K562 (cell line): ENCODE results near the gene MEGF11. TPM values are rescaled to one million over a fixed set of nuclear protein-coding genes. Genes with fewer than 3 reads are reported as not detected.

Experiments used
- ATAC-seq: fragments of 200-7000 bp; cut with Tn5 transposase; 3 replicates; pipeline ENCODE4 v1.9.1; 2020; ENCODE audit warnings: moderate library complexity
- BruUV-seq: library from RNA; stranded (reverse); fragments of 400-500 nt; replicated peaks from 2 replicates; lab custom pipeline; 2021; lab: Mats Ljungman, UMichigan
- CTCF ChIA-PET: fragments of 300-600 bp; formaldehyde crosslinking; extraction: SDS; loops from one replicate; lab custom pipeline; 2021; ENCODE audit warnings: low intra/inter-chr PET ratio; lab: Yijun Ruan, JAX
- POLR2A ChIA-PET: fragments of 300-600, 350-650 bp; sonication (Branson Sonifier 250); formaldehyde crosslinking; extraction: SDS; loops from one replicate; lab custom pipeline; 2021; ENCODE audit warnings: antibody characterized with exemption, inconsistent platforms; lab: Yijun Ruan, JAX
- DNase-seq, 4 experiments: peaks; one replicate each; pipeline versions ENCODE4 v3.0.0 to v3.0.0-alpha.2; 2011 to 2018; ENCODE audit warnings: low spot score in 3 of 4, mixed read lengths in 3 of 4; ENCODE audit errors: extremely low read depth in 1 of 4
- FAIRE-seq: peaks from 2 replicates; lab custom pipeline; 2011; peaks lifted over from hg19 to GRCh38; lab: Jason Lieb, UNC
- H2AFZ ChIP-seq: 2 replicates; pipeline ENCODE4 v1.6.0; 2011; ENCODE audit warnings: low read depth, low read length, control low read depth, inconsistent platforms
- H3K27ac ChIP-seq: fragments of 200-600 bp; 3 replicates; pipeline ENCODE4 v1.8.0; 2011; ENCODE audit warnings: low read depth, mild to moderate bottlenecking, control low read depth, inconsistent platforms, low read length, moderate library complexity, mixed read lengths; ENCODE audit errors: extremely low read depth
- H3K27me3 ChIP-seq, 2 experiments: fragments of 300-600 bp in 1 of 2; 2 replicates in 1 of 2; 3 replicates in 1 of 2; pipeline versions ENCODE4 v1.6.0 to v1.8.0; 2011; ENCODE audit warnings: inconsistent platforms in 2 of 2, low read length in 2 of 2, mild to moderate bottlenecking in 1 of 2, mixed read lengths in 1 of 2, moderate library complexity in 1 of 2; ENCODE audit not compliant: control insufficient read depth in 2 of 2, insufficient read depth in 2 of 2
- H3K36me3 ChIP-seq: fragments of 300-600 bp; 3 replicates; pipeline ENCODE4 v1.8.0; 2011; ENCODE audit warnings: mild to moderate bottlenecking, low read length, inconsistent platforms; ENCODE audit not compliant: control insufficient read depth, insufficient read depth
- H3K4me1 ChIP-seq, 2 experiments: fragments of 200-600 bp in 1 of 2; replicated peaks in 1 of 2; 2 replicates in 1 of 2; 3 replicates in 1 of 2; pipeline versions ENCODE4 v1.5.1 to v1.8.0; 2011; ENCODE audit warnings: inconsistent platforms in 2 of 2, low read length in 2 of 2, mild to moderate bottlenecking in 1 of 2, mixed read lengths in 1 of 2, moderate library complexity in 1 of 2; ENCODE audit not compliant: control insufficient read depth in 2 of 2, insufficient read depth in 2 of 2
- H3K4me2 ChIP-seq: 2 replicates; pipeline ENCODE4 v1.6.1; 2011; ENCODE audit warnings: low read length, control low read depth, inconsistent platforms, mixed read lengths; ENCODE audit not compliant: insufficient read depth
- H3K4me3 ChIP-seq: fragments of 200-600 bp; sonication (generic), shearing (Covaris generic); 2 replicates; pipeline ENCODE4 v1.5.1; 2016; ENCODE audit warnings: control low read depth, inconsistent platforms
- H3K79me2 ChIP-seq: fragments of 200-600 bp; 3 replicates; pipeline ENCODE4 v1.8.0; 2011; ENCODE audit warnings: low read length, inconsistent platforms; ENCODE audit not compliant: control insufficient read depth, insufficient read depth
- H3K9ac ChIP-seq, 2 experiments: 2 replicates each; pipeline versions ENCODE4 v1.6.0 to v1.6.1; 2011; ENCODE audit warnings: low read depth in 2 of 2, low read length in 2 of 2, control low read depth in 1 of 2, inconsistent platforms in 1 of 2, mild to moderate bottlenecking in 1 of 2, mixed read lengths in 1 of 2; ENCODE audit not compliant: insufficient read depth in 1 of 2
- H3K9me1 ChIP-seq: one replicate; pipeline ENCODE4 v1.6.0; 2011; ENCODE audit warnings: inconsistent platforms, mild to moderate bottlenecking, low read length, moderate library complexity; ENCODE audit not compliant: control insufficient read depth, insufficient read depth
- H3K9me3 ChIP-seq: replicated peaks from 2 replicates; pipeline ENCODE4 v1.5.1; 2011; ENCODE audit warnings: low read depth, low read length, inconsistent platforms; ENCODE audit not compliant: control insufficient read depth, insufficient read depth
- H4K20me1 ChIP-seq: replicated peaks from 2 replicates; pipeline ENCODE4 v1.6.1; 2011; ENCODE audit warnings: low read length, inconsistent platforms, mixed read lengths; ENCODE audit not compliant: control insufficient read depth, insufficient read depth
- ELF4 ChIP-seq: fragments of 450-650 bp; formaldehyde crosslinking; IDR thresholded peaks from 2 replicates; pipeline ENCODE4 v1.4.0; 2022; ENCODE audit warnings: missing genetic modification characterization
- GABPA ChIP-seq: fragments of 200-800 bp; sonication (Bioruptor generic); conservative IDR thresholded peaks from 2 replicates; pipeline ENCODE4 v1.6.1; 2016; ENCODE audit warnings: low read depth, missing genetic modification characterization, missing compliant biosample characterization
- ZFP30 ChIP-seq: fragments of 250-450 bp; sonication (Bioruptor Pico); IDR thresholded peaks from 2 replicates; pipeline ENCODE4 v1.8.0; 2022; ENCODE audit warnings: moderate library complexity, mild to moderate bottlenecking, inconsistent platforms, borderline replicate concordance
- ZNF3 ChIP-seq: fragments of 250-450 bp; sonication (Bioruptor Pico); IDR thresholded peaks from 2 replicates; pipeline ENCODE4 v1.5.0; 2021; ENCODE audit warnings: mild to moderate bottlenecking, moderate library complexity
- ZNF551 ChIP-seq: fragments of 250-450 bp; sonication (Bioruptor Pico); IDR thresholded peaks from 2 replicates; pipeline ENCODE4 v1.5.0; 2021; ENCODE audit warnings: mild to moderate bottlenecking, moderate library complexity
- WGBS: fragments of 100-300 bp; shearing (Covaris generic); methylation state at CpG from one replicate; pipeline ENCODE4 v1.1.6; 2016; ENCODE audit warnings: low coverage, mixed read lengths; ENCODE audit not compliant: insufficient coverage; ENCODE audit errors: missing lambda C conversion rate; 5-methylcytosine and 5-hydroxymethylcytosine counted together
- in situ Hi-C: fragments of 300-500 bp; cut with MboI; formaldehyde crosslinking; loops from 4 replicates; pipeline ENCODE4 v1.15.0; 2018; ENCODE audit warnings: inconsistent platforms, mixed read lengths
- intact Hi-C: fragments of 100-400 bp; cut with micrococcal nuclease; formaldehyde crosslinking; loops from 2 replicates; pipeline ENCODE4 v1.14.2; 2022
- polyA plus RNA-seq, 8 experiments: library from polyadenylated mRNA; depleted of rRNA in 4 of 8; stranded (reverse) in 5 of 8; unstranded in 3 of 8; fragments of >200 nt; fragmentation: Nextera tagmentation in 2 of 8; fragmentation: Illumina TruSeq in 1 of 8; extraction: Ambion mirVana in 2 of 8; extraction: Trizol in 1 of 8; gene quantifications; 2 replicates each; pipeline versions ENCODE4 v1.2.1 to v1.2.3, GENCODE V29; 2011 to 2014; ENCODE audit warnings: inconsistent platforms in 1 of 8, missing spikeins in 1 of 8
- total RNA-seq, 7 experiments: library from RNA; depleted of rRNA in 6 of 7; stranded (reverse); fragments of >200 nt in 6 of 7; fragmentation: Illumina TruSeq in 2 of 7; extraction: Trizol in 2 of 7; gene quantifications; 2 replicates each; pipeline versions ENCODE4 v1.2.1 to v1.2.3, GENCODE V29; 2011 to 2021; ENCODE audit warnings: low replicate concordance in 1 of 7

MEGF11 gene
- total and polyA plus RNA-seq, 9 of the 15 experiments (the other 6 are each of a cell fraction or from before 2014, with no cell fraction given), result 0.06 to 0.23 (median 0.20) TPM; not detected in 6

GRCh38 chr15:65939901-65940617 lies 313.5 kb downstream of the MEGF11 start:
- no peak overlapping the region for H2AFZ ChIP-seq
- 6% methylated on average over 10 of the region's 10 CpGs for WGBS
- H3K9me3 ChIP-seq, result no peaks in the 10 kb centered on the region
- H3K4me3 ChIP-seq, result no peak overlapping the region
- H3K4me1 ChIP-seq, result peaks cover 0 to 4% of the 10 kb centered on the region in 2 experiments; a peak in 3 of 5 replicates
- H3K79me2 ChIP-seq, result no peaks in the 10 kb centered on the region
- H3K9me1 ChIP-seq, result no peaks in the 10 kb centered on the region
- intact Hi-C loops, result no loop called here
- in situ Hi-C loops, result no loop called here
- ATAC-seq, result no peak
- H3K4me2 ChIP-seq, result no peak overlapping the region
- H3K27ac ChIP-seq, result no peak overlapping the region
- H3K9ac ChIP-seq, result peak overlapping the region in 1 of 2 experiments; percentile 45; a peak in 2 of 4 replicates
- peaks cover 10 to 28% of the 10 kb centered on the region in 2 experiments; a peak in 4 of 5 replicates for H3K27me3 ChIP-seq
- BruUV-seq, result no TSS peak
- H4K20me1 ChIP-seq, result peaks cover 5% of the 10 kb centered on the region; the same call in 1 of the 2 replicates
- ChIA-PET POLR2A (no interaction called here), CTCF (no interaction called here)
- no peak for DNase-seq
- no peak for FAIRE-seq
- H3K36me3 ChIP-seq, result no peaks in the 10 kb centered on the region
- TF ChIP-seq GABPA (tag), result no peak
- no peak for TF ChIP-seq ZFP30 (CRISPR knock-in tag)
- TF ChIP-seq ZNF551 (CRISPR knock-in tag), result no peak
- no peak for TF ChIP-seq ELF4 (CRISPR knock-in tag)
- no peak for TF ChIP-seq ZNF3 (CRISPR knock-in tag)
